Fibroblast of lung (primary cell): ENCODE measurements around the gene RET. TPM values are rescaled to one million over a fixed set of nuclear protein-coding genes. Genes with fewer than 3 reads are reported as not detected.

ENCODE experiments used
- DNase-seq, 2 donors: peaks; one replicate each; pipeline versions ENCODE4 v3.0.0 to v3.0.0-alpha.2; 2010; ENCODE audit warnings: low read depth in 2 of 2
- H2AFZ ChIP-seq: 2 replicates; pipeline ENCODE4 v1.5.1; 2012; ENCODE audit warnings: low read length, control low read depth, inconsistent platforms
- H3K27ac ChIP-seq: 2 replicates; pipeline ENCODE4 v1.5.1; 2011; ENCODE audit warnings: low read length, control low read depth; ENCODE audit not compliant: insufficient read depth
- H3K27me3 ChIP-seq: 2 replicates; pipeline ENCODE4 v1.5.1; 2011; ENCODE audit warnings: mild to moderate bottlenecking, low read length; ENCODE audit not compliant: control insufficient read depth, insufficient read depth
- H3K36me3 ChIP-seq: 2 replicates; pipeline ENCODE4 v1.5.1; 2011; ENCODE audit warnings: low read length; ENCODE audit not compliant: control insufficient read depth, insufficient read depth
- H3K4me1 ChIP-seq: 2 replicates; pipeline ENCODE4 v1.5.1; 2011; ENCODE audit warnings: low read length; ENCODE audit not compliant: control insufficient read depth, insufficient read depth; ENCODE audit errors: extremely low read depth
- H3K4me2 ChIP-seq: 2 replicates; pipeline ENCODE4 v1.5.1; 2011; ENCODE audit warnings: low read length, control low read depth; ENCODE audit not compliant: insufficient read depth; ENCODE audit errors: extremely low read depth
- H3K4me3 ChIP-seq, 4 experiments: fragments of 200-600 bp in 1 of 4; sonication (generic) in 1 of 4; replicated peaks in 1 of 4; 2 replicates each; pipeline ENCODE4 v1.5.1; 2011 to 2016; ENCODE audit warnings: low read length in 4 of 4, low read depth in 3 of 4, mild to moderate bottlenecking in 3 of 4, control low read depth in 2 of 4, inconsistent platforms in 1 of 4, mixed read lengths in 1 of 4; ENCODE audit not compliant: insufficient read depth in 1 of 4; ENCODE audit errors: control extremely low read depth in 1 of 4
- H3K79me2 ChIP-seq: 2 replicates; pipeline ENCODE4 v1.5.1; 2012; ENCODE audit warnings: mild to moderate bottlenecking, low read length, inconsistent platforms; ENCODE audit not compliant: control insufficient read depth, insufficient read depth
- H3K9ac ChIP-seq: 2 replicates; pipeline ENCODE4 v1.5.1; 2011; ENCODE audit warnings: mild to moderate bottlenecking, low read length, control low read depth; ENCODE audit not compliant: insufficient read depth
- H3K9me3 ChIP-seq: 2 replicates; pipeline ENCODE4 v1.5.1; 2012; ENCODE audit warnings: low read depth, low read length; ENCODE audit not compliant: control insufficient read depth, insufficient read depth
- H4K20me1 ChIP-seq: 2 replicates; pipeline ENCODE4 v1.5.1; 2011; ENCODE audit warnings: low read length; ENCODE audit not compliant: control insufficient read depth, insufficient read depth; ENCODE audit errors: extremely low read depth
- EZH2 ChIP-seq: IDR thresholded peaks from 2 replicates; pipeline ENCODE4 v1.5.1; 2012; ENCODE audit warnings: low read length, control low read depth, mild to moderate bottlenecking; ENCODE audit errors: missing control alignments
- polyA plus RNA-seq, 2 donors: library from polyadenylated mRNA; depleted of rRNA in 1 of 2; stranded (reverse) in 1 of 2; unstranded in 1 of 2; fragments of >200 nt; gene quantifications; 2 replicates each; pipeline ENCODE4 v1.2.1, GENCODE V29; 2011 to 2012; ENCODE audit warnings: missing spikeins in 1 of 2
- total RNA-seq: library from RNA; depleted of rRNA; stranded (reverse); fragments of >200 nt; gene quantifications from 2 replicates; pipeline ENCODE4 v1.2.1, GENCODE V29; 2014
- TF ChIP-seq, protein P1 (sequence below), 2 donors: IDR thresholded peaks in 1 of 2; conservative IDR thresholded peaks in 1 of 2; 1 replicate in 1 of 2; 2 replicates in 1 of 2; pipeline ENCODE4 v1.5.1; 2011 to 2012; ENCODE audit warnings: low read length in 2 of 2, control low read depth in 1 of 2, inconsistent platforms in 1 of 2, low read depth in 1 of 2, mild to moderate bottlenecking in 1 of 2

The RET gene
- total and polyA plus RNA-seq, 2 donors (not counting 1 experiment from before 2014, with no cell fraction given) = 0.08 to 0.83 TPM

DNA sequence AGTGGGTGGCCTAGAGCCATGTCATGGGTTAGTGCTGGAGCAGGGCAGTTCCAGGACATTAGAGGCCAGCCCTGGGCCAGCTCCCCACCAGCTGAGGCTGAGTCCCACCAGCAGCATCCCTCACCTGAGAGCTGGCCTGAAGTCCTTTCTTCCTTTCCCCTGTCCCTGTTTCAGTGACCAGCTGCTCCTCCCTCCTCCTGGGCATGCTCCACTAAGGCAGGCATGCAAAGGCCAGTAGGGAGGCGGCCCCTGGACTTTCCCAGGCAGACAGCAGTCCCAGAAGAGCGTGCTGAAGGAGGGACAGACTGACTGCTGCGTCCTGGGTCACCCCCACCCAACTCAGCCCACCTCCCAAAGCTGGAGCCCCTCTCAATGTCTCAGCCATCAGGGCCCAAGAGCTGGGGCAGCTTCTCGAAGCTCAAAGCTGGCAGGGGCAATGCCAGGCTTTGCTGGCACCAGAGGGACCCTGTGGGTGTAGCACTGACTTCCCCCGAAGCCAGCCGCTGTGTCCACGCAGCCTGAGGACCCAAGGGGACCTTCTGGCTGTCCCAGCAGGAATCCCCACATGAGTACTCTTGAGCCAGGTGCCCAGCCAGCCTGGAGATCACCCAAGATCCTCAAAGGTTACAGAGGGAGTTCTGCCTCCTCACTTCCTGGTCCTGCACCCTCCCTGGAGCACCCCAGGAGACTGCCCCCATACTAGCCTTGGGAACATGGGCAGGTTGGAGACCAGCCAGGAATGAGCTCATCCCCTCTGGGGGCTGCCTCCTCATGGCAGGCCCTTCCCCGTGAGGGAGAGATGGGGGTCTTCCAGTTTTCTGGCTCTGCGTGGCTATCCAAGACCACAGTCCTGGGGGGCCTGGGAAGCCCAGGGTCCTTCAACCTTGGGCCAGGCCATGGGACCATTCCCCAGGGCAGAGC, 35.2 kb upstream of the RET start:
- TF ChIP-seq EZH2 = no peak
- TF ChIP-seq, protein P1, sequence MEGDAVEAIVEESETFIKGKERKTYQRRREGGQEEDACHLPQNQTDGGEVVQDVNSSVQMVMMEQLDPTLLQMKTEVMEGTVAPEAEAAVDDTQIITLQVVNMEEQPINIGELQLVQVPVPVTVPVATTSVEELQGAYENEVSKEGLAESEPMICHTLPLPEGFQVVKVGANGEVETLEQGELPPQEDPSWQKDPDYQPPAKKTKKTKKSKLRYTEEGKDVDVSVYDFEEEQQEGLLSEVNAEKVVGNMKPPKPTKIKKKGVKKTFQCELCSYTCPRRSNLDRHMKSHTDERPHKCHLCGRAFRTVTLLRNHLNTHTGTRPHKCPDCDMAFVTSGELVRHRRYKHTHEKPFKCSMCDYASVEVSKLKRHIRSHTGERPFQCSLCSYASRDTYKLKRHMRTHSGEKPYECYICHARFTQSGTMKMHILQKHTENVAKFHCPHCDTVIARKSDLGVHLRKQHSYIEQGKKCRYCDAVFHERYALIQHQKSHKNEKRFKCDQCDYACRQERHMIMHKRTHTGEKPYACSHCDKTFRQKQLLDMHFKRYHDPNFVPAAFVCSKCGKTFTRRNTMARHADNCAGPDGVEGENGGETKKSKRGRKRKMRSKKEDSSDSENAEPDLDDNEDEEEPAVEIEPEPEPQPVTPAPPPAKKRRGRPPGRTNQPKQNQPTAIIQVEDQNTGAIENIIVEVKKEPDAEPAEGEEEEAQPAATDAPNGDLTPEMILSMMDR (conservative IDR thresholded peaks at IDR 0.05 in 1 of 2, IDR thresholded peaks at IDR 0.05 in 1 of 2; ENCODE audit: low read depth in 1 of 2, low read length in 2 of 2) = no peak
- H3K4me2 ChIP-seq = no peak overlapping the region
- no peaks in the 10 kb centered on the region for H4K20me1 ChIP-seq
- H3K27me3 ChIP-seq = no peaks in the 10 kb centered on the region
- no peak overlapping the region for H3K4me3 ChIP-seq
- H3K9ac ChIP-seq = no peak overlapping the region
- H3K27ac ChIP-seq = no peak overlapping the region
- no peaks in the 10 kb centered on the region for H3K9me3 ChIP-seq
- H3K79me2 ChIP-seq = no peaks in the 10 kb centered on the region
- H3K36me3 ChIP-seq = no peaks in the 10 kb centered on the region
- DNase-seq = no peak
- no peak overlapping the region for H2AFZ ChIP-seq
- H3K4me1 ChIP-seq = no peaks in the 10 kb centered on the region

DNA sequence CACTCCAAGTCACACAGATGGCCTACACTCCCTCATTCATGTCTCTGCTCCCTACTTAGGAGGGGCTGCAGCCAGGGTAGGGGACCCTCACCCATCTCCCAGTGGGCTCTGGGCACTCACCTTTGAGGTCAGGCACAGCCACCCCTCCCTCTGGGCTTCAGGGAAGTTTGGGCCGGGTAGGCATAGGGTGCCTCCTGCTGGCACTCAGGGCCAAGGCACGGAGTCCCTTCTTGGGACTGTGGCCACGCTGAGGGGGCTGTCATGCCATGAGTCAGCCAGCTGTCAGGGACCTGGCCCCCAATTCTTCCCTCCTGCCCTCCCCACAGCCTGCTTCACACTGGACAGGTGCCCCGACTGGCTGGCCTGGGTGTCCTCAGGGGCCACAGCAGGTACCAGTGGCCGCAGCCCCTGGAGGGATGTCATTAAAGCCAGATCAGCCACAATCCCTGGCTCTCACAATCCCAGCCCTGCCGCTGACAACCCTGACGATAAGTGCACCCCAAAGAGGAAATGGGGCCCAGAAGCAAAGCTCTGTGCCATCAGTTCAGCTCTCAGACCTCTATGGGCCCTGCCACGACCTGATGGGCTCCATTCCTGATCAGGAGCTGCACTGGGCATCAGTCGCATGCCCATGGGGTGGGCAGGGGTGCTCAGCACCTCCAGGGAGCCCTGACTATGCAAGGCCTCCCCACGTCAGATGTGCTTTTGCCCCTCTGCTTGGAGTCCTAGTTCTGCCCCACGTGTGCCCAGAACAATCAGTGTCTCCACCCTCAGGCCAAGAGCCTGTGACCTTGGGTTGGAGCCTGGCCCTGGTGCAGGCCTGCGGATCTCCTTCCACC, 34.1 kb upstream of the RET start:
- Histone ChIP-seq H2AFZ (no peak overlapping the region), H3K4me2 (no peak overlapping the region), H3K9ac (no peak overlapping the region), H3K27ac (no peak overlapping the region), H3K27me3 (no peaks in the 10 kb centered on the region), H3K4me1 (no peaks in the 10 kb centered on the region), H3K4me3 (no peak overlapping the region), H3K9me3 (no peaks in the 10 kb centered on the region), H3K79me2 (no peaks in the 10 kb centered on the region), H3K36me3 (no peaks in the 10 kb centered on the region), H4K20me1 (no peaks in the 10 kb centered on the region)
- no peak for DNase-seq
- no peak for TF ChIP-seq EZH2
- TF ChIP-seq, protein P1 (conservative IDR thresholded peaks at IDR 0.05 in 1 of 2, IDR thresholded peaks at IDR 0.05 in 1 of 2; ENCODE audit: low read depth in 1 of 2, low read length in 2 of 2) = no peak

DNA sequence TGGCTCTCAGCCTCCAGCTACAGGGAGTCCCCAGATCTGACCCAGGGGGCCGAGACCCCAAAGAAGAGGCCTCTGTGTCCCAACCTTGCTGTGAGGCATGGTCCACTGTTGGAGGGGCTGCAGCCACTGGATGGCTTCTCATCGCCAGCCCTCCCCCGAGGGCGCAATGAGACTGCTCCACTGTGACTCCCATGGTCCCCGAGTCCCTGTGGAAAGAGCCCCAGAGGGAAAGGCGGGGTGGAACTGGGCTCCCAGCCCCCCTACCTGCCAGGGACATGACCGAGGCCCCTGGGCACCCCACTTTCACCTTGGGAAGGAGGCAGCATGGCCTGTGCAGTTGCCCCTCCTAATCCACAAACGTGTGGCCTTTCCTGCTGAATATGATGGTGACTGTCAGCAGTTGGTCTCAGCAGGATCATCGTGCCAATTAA, 33.5 kb upstream of the RET start:
- Histone ChIP-seq H3K9me3 (no peaks in the 10 kb centered on the region), H3K36me3 (no peaks in the 10 kb centered on the region), H3K4me1 (no peaks in the 10 kb centered on the region), H4K20me1 (no peaks in the 10 kb centered on the region), H3K27me3 (no peaks in the 10 kb centered on the region), H3K27ac (no peak overlapping the region), H3K4me3 (no peak overlapping the region), H2AFZ (no peak overlapping the region), H3K4me2 (no peak overlapping the region), H3K79me2 (no peaks in the 10 kb centered on the region), H3K9ac (no peak overlapping the region)
- TF ChIP-seq EZH2 = no peak
- TF ChIP-seq, protein P1 (conservative IDR thresholded peaks at IDR 0.05 in 1 of 2, IDR thresholded peaks at IDR 0.05 in 1 of 2; ENCODE audit: low read depth in 1 of 2, low read length in 2 of 2) = no peak
- no peak for DNase-seq
